Measurements from ENCODE around the gene SNTB2.
"Not testable (repeated sequence)": the region's sequence is repeated elsewhere in the genome, so short reads cannot be mapped to it uniquely, and the experiment has no call there.

- TF ChIP-seq POLR2AphosphoS5 (IDR thresholded peaks at IDR 0.05; ENCODE audit: borderline replicate concordance, low read depth, low read length); EZH2 (IDR thresholded peaks at IDR 0.05): not testable (repeated sequence)
These were observed 47.5 kb upstream of the SNTB2 start for GRCh38 chr16:69139464-69139863.
